ENCODE measurements around the gene HMGN3.

HMGN3 gene

DNA sequence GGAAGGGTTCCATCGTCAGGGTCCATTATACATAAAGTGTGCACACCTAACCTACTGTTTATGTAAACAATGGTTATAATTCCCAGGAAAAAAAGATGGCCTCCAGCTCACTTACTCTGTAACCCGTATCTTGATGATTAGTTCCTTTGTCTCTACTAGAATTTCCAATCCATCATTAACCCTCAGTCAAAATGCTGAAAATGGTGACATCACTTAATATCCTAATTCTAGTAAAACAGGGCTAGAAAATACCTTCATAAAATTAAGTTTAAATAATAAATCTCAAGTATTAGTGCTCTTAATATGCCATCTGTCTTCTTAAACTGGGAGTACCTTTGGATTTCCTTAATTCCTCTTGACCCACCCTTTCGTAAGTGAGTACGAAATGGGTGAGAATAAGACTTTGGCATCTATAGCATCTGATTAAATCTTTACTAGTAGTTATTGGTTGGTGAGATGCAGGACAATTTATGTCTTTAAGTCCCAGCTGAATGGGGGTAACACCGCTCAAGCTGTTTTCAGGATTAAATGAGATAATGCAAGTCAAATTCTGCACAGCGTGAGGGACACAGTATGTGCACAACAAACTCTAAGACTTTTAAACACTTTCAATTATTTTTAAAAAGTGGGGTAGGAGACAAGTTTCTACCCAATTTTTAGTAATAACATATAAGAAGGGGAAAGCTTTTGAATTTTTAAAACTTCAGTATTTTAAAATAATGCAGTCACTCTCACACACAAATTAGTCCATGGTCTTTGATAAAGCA, 1.6 kb downstream of the HMGN3 start:
- no peak for DNase-seq (ENCODE audit: low read depth)

GRCh38 chr6:79231666-79232065, 2.8 kb downstream of the HMGN3 start:
- no peak for DNase-seq (ENCODE audit: low read depth)

- no peak for DNase-seq (ENCODE audit: low read depth)
Measured at GRCh38 chr6:79231101-79231500, 3.4 kb downstream of the HMGN3 start.

GRCh38 chr6:79230149-79230548, 4.3 kb downstream of the HMGN3 start:
- no peak for DNase-seq (ENCODE audit: low read depth)

DNA sequence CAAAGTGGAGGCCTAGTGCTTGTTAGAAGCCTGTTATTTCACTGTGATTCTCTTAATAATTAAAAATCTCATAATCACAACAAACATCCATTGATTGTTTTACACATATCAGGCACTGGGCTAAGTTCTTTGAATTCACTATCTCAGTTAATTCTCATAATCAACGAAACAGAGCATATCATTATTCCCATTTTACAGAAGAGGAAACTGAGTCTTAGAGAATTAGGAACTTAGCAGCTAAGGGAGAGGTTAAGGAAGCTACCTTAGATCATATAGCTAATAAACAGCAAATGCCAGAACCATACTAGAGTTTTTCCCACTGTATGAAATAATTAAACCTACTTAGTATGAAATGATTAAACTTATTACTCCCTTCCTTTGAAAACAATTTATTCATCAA, 7.0 kb downstream of the HMGN3 start:
- no peak for DNase-seq (ENCODE audit: low read depth)

GRCh38 chr6:79226660-79227059, 7.8 kb downstream of the HMGN3 start:
- no peak for DNase-seq (ENCODE audit: low read depth)

- DNase-seq (ENCODE audit: low read depth): peak; percentile 82
Measured at GRCh38 chr6:79225717-79226599, 8.5 kb downstream of the HMGN3 start.

- no peak for DNase-seq (ENCODE audit: low read depth)
Measured at GRCh38 chr6:79223611-79224404, 10.7 kb downstream of the HMGN3 start.

- no peak for DNase-seq (ENCODE audit: low read depth)
Measured at GRCh38 chr6:79215213-79215824, 19.2 kb downstream of the HMGN3 start.

DNA sequence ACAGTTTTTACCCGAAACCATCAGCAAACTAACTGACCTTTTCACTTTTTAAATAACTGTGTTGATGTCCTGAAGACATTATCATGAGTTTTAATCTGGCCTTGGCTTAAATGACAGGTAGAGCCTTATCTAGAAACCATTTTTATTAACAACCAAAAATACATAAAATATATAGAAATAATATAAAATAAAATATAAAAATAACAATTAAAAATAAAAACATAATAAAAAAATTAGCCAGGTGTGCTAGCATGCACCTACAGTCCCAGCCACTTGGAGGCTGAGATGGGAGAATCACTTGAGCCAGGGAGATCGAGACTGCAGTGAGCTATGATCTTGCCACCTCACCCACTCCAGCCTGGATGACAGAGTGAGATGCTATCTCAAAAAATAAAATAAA, 21.6 kb downstream of the HMGN3 start:
- no peak for DNase-seq (ENCODE audit: low read depth)

- no peak for DNase-seq (ENCODE audit: low read depth)
Measured at GRCh38 chr6:79208816-79209215, 25.7 kb downstream of the HMGN3 start.

DNA sequence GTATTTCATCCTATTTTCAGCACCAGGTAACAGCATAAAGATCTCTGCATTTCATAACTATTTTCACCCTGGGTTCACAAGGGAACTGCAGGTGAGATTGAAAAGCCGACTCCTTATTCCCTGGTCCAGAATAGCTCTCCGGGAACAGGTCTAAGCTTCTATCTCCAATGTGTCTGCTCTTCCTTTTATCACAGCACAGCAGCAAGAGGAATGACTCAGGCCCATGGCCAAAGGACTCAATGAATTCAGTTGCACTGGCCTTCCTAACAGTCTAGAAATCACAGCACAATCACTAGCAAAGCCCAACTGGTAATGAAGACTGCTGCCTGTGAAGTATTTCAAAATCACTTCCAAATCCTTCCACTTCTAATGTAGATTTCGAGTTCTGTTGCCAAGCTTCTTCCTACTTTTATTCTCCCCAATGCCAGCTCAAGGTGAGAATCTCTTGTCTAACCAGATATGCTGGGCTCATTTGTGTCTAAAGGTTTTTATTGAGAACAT, 30.7 kb downstream of the HMGN3 start:
- no peak for DNase-seq (ENCODE audit: low read depth)

DNA sequence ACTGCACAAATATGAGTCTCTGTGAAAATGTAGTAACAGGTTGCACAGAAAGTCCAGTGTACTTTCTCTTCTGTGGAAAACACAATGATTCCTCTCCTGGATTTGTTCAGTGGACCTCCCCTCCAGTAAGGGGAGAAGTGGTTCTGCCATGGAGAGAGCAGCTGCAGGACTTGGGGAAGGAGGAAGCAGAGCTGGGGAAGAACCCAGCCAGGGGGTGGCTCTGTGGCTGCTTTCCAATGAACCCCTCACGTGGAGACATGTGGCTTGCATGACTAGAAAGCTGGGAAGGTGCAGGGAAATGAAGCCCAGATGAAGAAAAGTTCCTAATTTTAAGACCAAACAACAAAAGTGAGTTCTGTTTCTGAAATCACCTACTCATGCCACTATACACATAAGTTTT, 31.9 kb downstream of the HMGN3 start:
- DNase-seq (ENCODE audit: low read depth): no peak

GRCh38 chr6:79201983-79202382, 32.5 kb downstream of the HMGN3 start:
- no peak for DNase-seq (ENCODE audit: low read depth)

GRCh38 chr6:79201143-79201542, 33.3 kb downstream of the HMGN3 start:
- no peak for DNase-seq (ENCODE audit: low read depth)

- DNase-seq (ENCODE audit: low read depth): peak; percentile 10
Measured at GRCh38 chr6:79196912-79197311, 37.6 kb downstream of the HMGN3 start.

- peak; percentile 64 for DNase-seq (ENCODE audit: low read depth)
Measured at GRCh38 chr6:79193971-79194370, 40.5 kb downstream of the HMGN3 start.

DNA sequence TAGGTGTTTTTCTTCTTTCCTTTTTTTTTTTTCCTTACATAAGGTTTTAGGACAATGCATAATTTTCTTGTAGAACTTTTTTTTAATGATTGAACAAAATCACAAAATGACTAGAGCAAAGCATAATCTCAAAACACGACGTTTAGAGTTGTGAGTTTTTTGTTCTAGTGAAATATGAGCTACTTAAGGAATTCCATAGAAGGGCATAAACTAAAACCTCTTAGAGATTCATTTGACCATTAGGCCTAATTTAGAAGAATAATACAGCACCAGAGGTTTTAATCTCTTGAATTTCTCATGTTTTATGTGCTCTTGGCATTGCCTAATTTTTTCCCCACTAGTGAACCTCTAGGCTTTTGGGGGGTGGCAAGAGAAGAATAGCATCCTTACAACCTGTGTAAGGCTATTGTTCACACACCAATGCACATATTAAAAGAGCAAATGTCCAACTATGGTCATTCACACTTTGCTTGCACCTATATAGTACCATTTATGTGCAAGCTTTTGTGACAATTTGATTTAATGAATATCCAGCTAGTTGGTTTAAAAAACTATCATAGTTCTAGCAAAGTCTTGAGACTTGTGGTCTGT, 44.6 kb downstream of the HMGN3 start:
- no peak for DNase-seq (ENCODE audit: low read depth)

DNA sequence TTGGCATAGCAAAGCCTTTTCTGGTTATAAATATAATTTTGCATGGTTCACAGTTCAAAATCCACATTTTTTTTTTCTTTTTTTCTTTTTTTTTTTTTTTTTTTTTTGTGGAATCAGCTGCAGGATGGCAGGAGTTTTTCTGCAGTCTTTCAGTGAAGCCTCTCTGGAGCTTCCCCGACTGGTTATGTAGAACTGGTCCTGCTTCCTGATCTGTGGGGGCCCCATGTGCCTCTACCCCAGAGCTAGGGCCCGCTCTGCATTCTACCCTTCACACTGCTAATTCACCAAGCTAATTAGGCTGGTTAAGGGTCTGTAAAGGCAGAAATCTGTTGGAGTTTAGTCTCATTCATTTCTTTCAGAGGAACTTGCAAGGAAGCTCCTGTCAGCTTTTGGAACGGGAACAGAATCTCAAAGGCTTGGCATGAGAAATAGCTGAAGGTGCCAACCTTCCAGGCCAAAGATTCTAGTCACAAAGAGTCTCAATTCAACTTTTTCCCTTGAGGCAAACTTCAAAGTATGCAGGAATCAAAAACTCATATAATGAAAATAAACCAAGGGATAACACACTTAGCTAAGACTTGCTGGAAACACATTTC, 45.5 kb downstream of the HMGN3 start:
- DNase-seq (ENCODE audit: low read depth): peak; percentile 62

- DNase-seq (ENCODE audit: low read depth): no peak
Measured at GRCh38 chr6:79188107-79188506, 46.4 kb downstream of the HMGN3 start.

DNA sequence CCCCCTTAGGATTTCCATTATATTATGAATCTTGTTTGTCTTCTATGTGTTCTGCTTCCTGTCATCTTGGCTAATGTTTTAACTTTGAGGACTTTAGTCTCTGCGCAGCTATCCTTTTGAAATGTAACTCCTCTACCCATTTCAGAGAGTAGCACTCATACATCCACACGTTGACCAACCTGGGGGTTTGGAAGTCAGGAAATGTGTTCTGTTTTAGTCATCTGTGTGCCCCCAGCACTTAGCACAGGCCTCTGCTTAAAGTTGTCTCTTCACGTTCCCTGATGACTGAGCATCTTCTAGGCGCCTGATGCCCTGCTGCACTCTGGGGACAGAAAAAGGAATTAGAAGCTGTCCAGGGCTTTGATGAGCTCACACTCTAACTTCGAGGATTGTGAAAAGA, 47.9 kb downstream of the HMGN3 start:
- no peak for DNase-seq (ENCODE audit: low read depth)
